Right lobe of liver (tissue), 6 donors: ENCODE results near the gene PRSS3. TPM values are rescaled to one million over a fixed set of nuclear protein-coding genes. Genes with fewer than 3 reads are reported as not detected.
"Not testable (repeated sequence)": the region's sequence is repeated elsewhere in the genome, so short reads cannot be mapped to it uniquely, and the experiment has no call there.

Experiments
- ATAC-seq, 4 donors: fragments of 200-7000 bp; cut with Tn5 transposase; one replicate each; pipeline ENCODE4 v1.9.1; 2020; ENCODE audit warnings: mild to moderate bottlenecking in 4 of 4, moderate library complexity in 4 of 4
- DNase-seq, 3 donors: peaks; one replicate each; pipeline ENCODE4 v3.0.0-alpha.2; 2020
- H3K27ac ChIP-seq, 3 donors: fragments of 200-600 bp; one replicate each; pipeline ENCODE4 v1.8.0; 2022
- H3K27me3 ChIP-seq, 2 donors: fragments of 200-600 bp; one replicate each; pipeline ENCODE4 v1.8.0; 2022
- H3K36me3 ChIP-seq, 4 donors: fragments of 200-600 bp; sonication (generic) in 1 of 4; one replicate each; pipeline versions ENCODE4 v1.5.1 to v1.8.0; 2017 to 2022; ENCODE audit warnings: control low read depth in 1 of 4
- H3K4me1 ChIP-seq, 4 donors: fragments of 200-600 bp; sonication (generic) in 1 of 4; one replicate each; pipeline versions ENCODE4 v1.5.1 to v1.8.0; 2017 to 2022; ENCODE audit warnings: control low read depth in 1 of 4
- H3K4me3 ChIP-seq, 3 donors: fragments of 200-600 bp; one replicate each; pipeline ENCODE4 v1.8.0; 2022
- H3K9me3 ChIP-seq, 4 donors: fragments of 200-600 bp; sonication (generic) in 1 of 4; one replicate each; pipeline versions ENCODE4 v1.5.1 to v1.8.0; 2017 to 2022; ENCODE audit warnings: control low read depth in 1 of 4
- CTCF ChIP-seq, 4 donors: fragments of 200-600 bp in 3 of 4; fragments of 450-650 bp in 1 of 4; IDR thresholded peaks; one replicate each; pipeline versions ENCODE4 v1.5.1 to v1.8.0; 2016 to 2022; ENCODE audit warnings: antibody characterized with exemption in 4 of 4, mild to moderate bottlenecking in 2 of 4
- POLR2A ChIP-seq: fragments of 450-650 bp; IDR thresholded peaks from one replicate; pipeline ENCODE4 v1.6.1; 2017; ENCODE audit warnings: antibody characterized with exemption, mild to moderate bottlenecking
- WGBS: methylation state at CpG from one replicate; pipeline ENCODE4 v1.1.6; 2018; ENCODE audit warnings: low coverage, low lambda C conversion rate; ENCODE audit not compliant: insufficient coverage; ENCODE audit errors: missing lambda C conversion rate; 5-methylcytosine and 5-hydroxymethylcytosine counted together
- intact Hi-C, 2 donors: fragments of 100-400 bp; cut with DNase I; formaldehyde crosslinking; loops; one replicate each; pipeline versions ENCODE4 v1.11.2 to v1.14.1; 2022
- total RNA-seq, 6 experiments: library from RNA; depleted of rRNA in 2 of 6; stranded (reverse); fragments of >200 nt in 2 of 6; fragmentation: NEBNext Ultra II Directional in 3 of 6; extraction: Animal tissue kit (Norgen Biotek cat#: 25700) in 3 of 6; gene quantifications; one replicate each; pipeline versions ENCODE4 v1.1.0 to v1.2.4, GENCODE V29; 2016 to 2023
- donor health status: DM: no; HTN: yes; CAD: no.
- donor health status: DM: no; HTN: no; CAD: no.
- donor health status: DM: no; HTN: no; CAD: no.
- donor health status: DM: no; HTN: yes; CAD: no.
- donor health status: DM: no; HTN: yes; CAD: no.

Gene PRSS3
- total RNA-seq, 6 experiments from 2014 or later = 0.93 to 18.0 (median 3.8) TPM

- Histone ChIP-seq H3K36me3 (no peaks in the 10 kb centered on the region), H3K27ac (no peak overlapping the region), H3K27me3 (no peaks in the 10 kb centered on the region), H3K4me1 (no peaks in the 10 kb centered on the region), H3K9me3 (no peaks in the 10 kb centered on the region), H3K4me3 (no peak overlapping the region)
- no peak for ATAC-seq
- DNase-seq = no peak
- intact Hi-C loops = no loop called here
- TF ChIP-seq POLR2A (no peak), CTCF (IDR thresholded peaks at IDR 0.05) (no peak)
- WGBS = 85% methylated on average over 2 of the region's 2 CpGs
Observed at GRCh38 chr9:33786681-33787080, 8.7 kb upstream of the PRSS3 start.

DNA sequence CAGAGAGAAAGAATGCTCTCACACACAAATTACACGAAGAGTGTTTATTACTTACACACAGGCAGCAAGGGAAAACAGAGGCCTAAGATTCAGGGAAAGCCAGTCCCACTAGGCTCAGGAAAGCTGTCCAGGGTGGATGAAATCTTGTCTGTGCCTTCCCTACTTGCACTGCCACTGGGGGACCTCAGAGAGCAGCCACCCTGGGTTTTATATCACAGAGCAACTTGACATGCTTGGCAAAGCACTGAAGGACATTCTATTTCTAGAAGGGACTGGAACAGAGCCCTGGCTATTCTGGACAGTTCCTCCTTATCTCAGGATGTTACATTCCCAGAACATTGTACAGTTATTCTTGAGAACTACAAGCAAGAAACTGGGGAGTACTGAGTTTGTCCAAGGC is 7.5 kb upstream of the PRSS3 start:
- H3K4me3 ChIP-seq = no peak overlapping the region
- no peaks in the 10 kb centered on the region for H3K4me1 ChIP-seq
- TF ChIP-seq CTCF (IDR thresholded peaks at IDR 0.05) (peak in 1 of 4 donors; percentile 26), POLR2A (no peak)
- intact Hi-C loops = no loop called here
- H3K27me3 ChIP-seq = no peaks in the 10 kb centered on the region
- H3K9me3 ChIP-seq = no peaks in the 10 kb centered on the region
- peak; percentile 40 to 59 (median 51) for ATAC-seq
- no peaks in the 10 kb centered on the region for H3K36me3 ChIP-seq
- DNase-seq = no peak
- no peak overlapping the region for H3K27ac ChIP-seq
- WGBS = 50% methylated on average over 1 of the region's 1 CpG

DNA sequence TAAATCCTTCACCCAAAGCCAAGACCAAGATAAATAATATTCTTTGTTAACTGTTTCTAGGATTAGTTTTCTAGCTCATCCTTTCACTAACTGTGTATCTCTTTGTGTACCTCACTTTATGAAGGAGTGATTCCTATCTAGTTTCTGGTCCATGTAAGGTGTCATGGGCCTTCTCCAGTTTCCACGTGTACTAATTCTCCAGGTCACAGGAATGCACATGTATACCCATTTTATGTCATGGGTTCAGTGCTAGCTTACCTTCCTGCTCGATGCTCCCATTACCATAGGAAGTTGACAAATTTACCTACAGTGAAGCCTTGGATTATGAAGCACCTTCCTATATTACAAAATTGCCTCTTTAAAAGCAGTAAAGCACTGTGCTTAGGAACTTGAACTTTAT is 5.9 kb upstream of the PRSS3 start:
- ATAC-seq, H3K4me1 ChIP-seq, H3K27ac ChIP-seq, H3K9me3 ChIP-seq, intact Hi-C loops, H3K4me3 ChIP-seq, H3K27me3 ChIP-seq, H3K36me3 ChIP-seq, DNase-seq: not testable (repeated sequence)
- 80% methylated on average over 2 of the region's 2 CpGs for WGBS

DNA sequence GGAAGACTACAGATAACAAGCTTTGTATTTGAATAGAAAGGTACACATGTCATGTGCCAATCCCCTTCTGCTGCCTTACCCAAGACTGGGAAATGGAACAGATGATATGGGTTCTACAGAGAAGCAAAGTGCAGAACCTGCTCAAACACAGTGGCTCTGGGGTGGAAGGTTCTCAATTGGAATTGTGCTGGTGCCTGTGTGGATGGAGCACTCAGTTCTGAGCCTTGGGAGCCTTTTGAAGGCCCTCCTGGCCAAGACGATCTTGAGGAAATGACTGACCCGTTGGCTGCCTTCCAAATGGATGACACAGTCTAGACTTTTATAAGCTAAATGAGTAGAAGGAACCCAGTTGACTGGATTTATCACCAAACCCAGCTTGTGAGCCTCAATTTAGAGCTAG is 4.2 kb upstream of the PRSS3 start:
- ATAC-seq = no peak
- DNase-seq = no peak
- H3K9me3 ChIP-seq = no peaks in the 10 kb centered on the region
- H3K4me1 ChIP-seq = no peaks in the 10 kb centered on the region
- H3K36me3 ChIP-seq = no peaks in the 10 kb centered on the region
- H3K27me3 ChIP-seq = no peaks in the 10 kb centered on the region
- no peak overlapping the region for H3K4me3 ChIP-seq
- no peak overlapping the region for H3K27ac ChIP-seq
- TF ChIP-seq POLR2A (no peak), CTCF (IDR thresholded peaks at IDR 0.05) (no peak)
- intact Hi-C loops = no loop called here
- 24% methylated on average over 2 of the region's 2 CpGs for WGBS

DNA sequence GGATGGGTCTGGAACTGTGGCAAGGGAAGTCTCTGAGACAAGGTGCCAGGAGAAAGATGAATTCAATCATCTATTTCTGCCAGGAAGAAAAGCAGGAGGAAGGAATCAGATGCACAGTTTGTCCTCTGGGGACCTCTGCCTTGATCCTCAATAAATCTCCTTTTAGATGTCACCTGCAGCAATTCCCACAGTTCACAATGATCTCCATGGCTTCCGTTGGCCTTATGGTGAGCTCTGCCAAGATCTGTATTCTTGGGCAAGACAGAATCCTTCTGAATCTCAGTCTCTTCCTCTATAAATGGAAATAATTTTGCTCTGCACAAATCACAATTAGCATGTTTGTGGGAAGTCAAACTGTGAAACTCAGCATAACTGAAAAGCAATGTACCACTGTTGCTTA is 1.9 kb upstream of the PRSS3 start:
- H3K9me3 ChIP-seq, H3K4me3 ChIP-seq, H3K27me3 ChIP-seq, intact Hi-C loops, DNase-seq, H3K27ac ChIP-seq, H3K36me3 ChIP-seq, H3K4me1 ChIP-seq, ATAC-seq: not testable (repeated sequence)
- 100% methylated on average over 1 of the region's 1 CpG for WGBS

DNA sequence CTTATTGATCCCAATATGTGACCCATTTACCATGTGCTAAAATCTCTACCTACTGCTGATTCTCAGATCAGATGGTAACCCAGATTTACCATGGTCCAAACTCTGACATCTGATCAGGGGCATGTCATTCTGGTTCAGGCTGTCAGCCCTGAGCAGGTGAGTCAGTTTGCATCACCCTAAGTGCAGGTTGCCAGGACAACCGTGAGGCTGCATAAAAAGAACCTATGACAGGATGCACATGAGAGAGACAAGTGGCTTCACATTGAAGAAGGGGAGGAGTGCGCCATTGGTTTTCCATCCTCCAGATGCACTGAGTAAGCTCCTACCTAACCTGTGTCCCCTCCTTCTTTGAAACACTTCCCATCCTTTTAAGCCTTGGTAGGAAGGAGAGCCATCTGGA is 801 bp upstream of the PRSS3 start:
- ATAC-seq (no peak), DNase-seq (no peak)
- no peak for TF ChIP-seq POLR2A
- TF ChIP-seq CTCF (IDR thresholded peaks at IDR 0.05) = no peak
- Histone ChIP-seq H3K9me3 (no peaks in the 10 kb centered on the region), H3K4me1 (no peaks in the 10 kb centered on the region), H3K27ac (no peak overlapping the region), H3K4me3 (no peak overlapping the region), H3K27me3 (no peaks in the 10 kb centered on the region), H3K36me3 (no peaks in the 10 kb centered on the region)
- 100% methylated on average over 2 of the region's 2 CpGs for WGBS
- intact Hi-C loops = no loop called here
